ENCODE data around the gene CNGB1. TPM values are rescaled to one million over a fixed set of nuclear protein-coding genes. Genes with fewer than 3 reads are reported as not detected.
"Not testable (repeated sequence)": the region's sequence is repeated elsewhere in the genome, so short reads cannot be mapped to it uniquely, and the experiment has no call there.

Gene CNGB1
- total RNA-seq, 2 donors from 2014 or later, result not detected

GRCh38 chr16:57937861-57938260 is 33.1 kb downstream of the CNGB1 start:
- Mint-ChIP-seq H3K9me3 (no peaks in the 10 kb centered on the region), H3K36me3 (no peaks in the 10 kb centered on the region), H3K27ac (no peak overlapping the region), H3K4me3 (no peak overlapping the region), H3K27me3 (no peaks in the 10 kb centered on the region), H3K4me1 (ENCODE audit: low read depth in 2 of 2) (peaks cover 9 to 22% of the 10 kb centered on the region in 2 donors)
- DNase-seq (ENCODE audit: low spot score) (no peak), ATAC-seq (no peak)

DNA sequence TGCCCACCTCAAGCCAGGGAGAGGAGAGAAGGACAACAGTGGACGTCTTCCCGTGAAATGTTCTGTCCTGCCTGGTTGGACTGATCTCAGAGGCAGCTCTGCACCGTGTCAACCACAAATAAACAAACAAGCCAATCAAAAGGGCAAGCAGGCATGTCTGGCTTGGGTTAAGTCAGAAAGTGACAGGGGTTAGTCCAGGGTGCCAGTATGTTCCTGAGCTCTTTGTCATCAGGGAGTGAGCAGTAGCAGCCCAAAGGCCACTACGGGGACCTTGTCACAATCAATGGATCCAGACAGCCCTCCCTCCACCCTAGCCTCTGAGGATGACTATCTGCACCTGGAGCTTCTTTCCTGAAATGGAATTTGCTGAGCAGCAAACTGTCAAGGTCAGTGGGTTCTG is 35.0 kb downstream of the CNGB1 start:
- H3K4me1 Mint-ChIP-seq (ENCODE audit: low read depth in 2 of 2), result peaks cover 9 to 26% of the 10 kb centered on the region in 2 donors
- ATAC-seq (no peak), DNase-seq (ENCODE audit: low spot score) (no peak)
- H3K9me3 Mint-ChIP-seq, result no peaks in the 10 kb centered on the region
- H3K4me3 Mint-ChIP-seq, result no peak overlapping the region
- H3K36me3 Mint-ChIP-seq, result no peaks in the 10 kb centered on the region
- peak overlapping the region in 1 of 2 donors; percentile 37 for H3K27ac Mint-ChIP-seq
- no peaks in the 10 kb centered on the region for H3K27me3 Mint-ChIP-seq

- no peaks in the 10 kb centered on the region for H3K9me3 Mint-ChIP-seq
- DNase-seq (ENCODE audit: low spot score) (no peak), ATAC-seq (no peak)
- H3K36me3 Mint-ChIP-seq, result no peaks in the 10 kb centered on the region
- no peak overlapping the region for H3K4me3 Mint-ChIP-seq
- H3K4me1 Mint-ChIP-seq (ENCODE audit: low read depth in 2 of 2), result peaks cover 0 to 4% of the 10 kb centered on the region in 2 donors
- H3K27ac Mint-ChIP-seq, result no peak overlapping the region
- H3K27me3 Mint-ChIP-seq, result no peaks in the 10 kb centered on the region
These were observed 40.4 kb downstream of the CNGB1 start for GRCh38 chr16:57930533-57930932.

DNA sequence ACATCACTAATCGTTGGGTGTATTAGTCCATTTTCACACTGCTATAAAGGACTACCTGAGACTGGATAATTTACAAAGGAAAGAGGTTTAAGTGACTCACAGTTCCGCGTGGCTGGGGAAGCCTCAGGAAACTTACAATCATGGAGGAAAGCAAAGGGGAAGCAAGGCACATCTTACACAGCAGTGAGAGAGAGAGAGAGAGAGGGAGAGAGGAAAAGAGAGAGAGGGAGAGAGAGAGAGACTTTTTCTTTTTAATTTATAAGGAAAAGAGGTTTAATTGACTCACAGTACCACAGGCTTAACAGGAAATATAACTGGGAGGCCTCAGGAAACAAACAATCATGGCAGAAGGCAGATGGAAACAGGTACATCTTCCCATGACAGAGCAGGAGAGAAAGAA is 41.7 kb downstream of the CNGB1 start:
- no peak for DNase-seq (ENCODE audit: low spot score)
- no peak overlapping the region for H3K27ac Mint-ChIP-seq
- ATAC-seq, result no peak
- no peaks in the 10 kb centered on the region for H3K36me3 Mint-ChIP-seq
- no peaks in the 10 kb centered on the region for H3K9me3 Mint-ChIP-seq
- H3K27me3 Mint-ChIP-seq, result no peaks in the 10 kb centered on the region
- H3K4me3 Mint-ChIP-seq, result no peak overlapping the region
- peaks cover 0 to 3% of the 10 kb centered on the region in 2 donors for H3K4me1 Mint-ChIP-seq (ENCODE audit: low read depth in 2 of 2)

GRCh38 chr16:57926041-57926440 is 44.9 kb downstream of the CNGB1 start:
- no peak for DNase-seq (ENCODE audit: low spot score)
- no peak overlapping the region for H3K27ac Mint-ChIP-seq
- no peak overlapping the region for H3K4me3 Mint-ChIP-seq
- no peaks in the 10 kb centered on the region for H3K4me1 Mint-ChIP-seq (ENCODE audit: low read depth in 2 of 2)
- no peaks in the 10 kb centered on the region for H3K9me3 Mint-ChIP-seq
- H3K27me3 Mint-ChIP-seq, result no peaks in the 10 kb centered on the region
- ATAC-seq, result no peak
- no peaks in the 10 kb centered on the region for H3K36me3 Mint-ChIP-seq

GRCh38 chr16:57925310-57925709 is 45.6 kb downstream of the CNGB1 start:
- ATAC-seq, result no peak
- no peak overlapping the region for H3K27ac Mint-ChIP-seq
- H3K27me3 Mint-ChIP-seq, result no peaks in the 10 kb centered on the region

DNA sequence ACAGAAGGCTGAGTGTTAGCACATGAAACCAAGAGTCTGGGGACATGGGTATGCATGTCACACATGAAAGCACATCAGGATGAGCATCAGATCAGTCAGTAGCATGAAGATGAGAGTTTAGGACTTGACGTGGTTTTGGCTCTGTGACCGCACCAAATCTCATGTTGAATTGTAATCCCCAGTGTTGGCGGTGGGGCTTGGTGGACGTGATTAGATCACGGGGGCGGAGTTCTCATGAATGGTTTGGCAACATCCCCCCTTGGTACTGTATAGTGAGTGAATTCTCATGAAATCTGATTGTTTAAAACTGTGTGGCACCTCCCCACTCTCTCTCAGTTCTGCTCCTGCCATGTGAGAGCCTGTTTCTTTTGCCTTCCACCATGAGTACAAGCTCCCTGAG is 46.4 kb downstream of the CNGB1 start:
- Mint-ChIP-seq H3K27ac (no peak overlapping the region), H3K4me1 (ENCODE audit: low read depth in 2 of 2) (no peaks in the 10 kb centered on the region), H3K4me3 (no peak overlapping the region), H3K9me3 (no peaks in the 10 kb centered on the region), H3K27me3 (no peaks in the 10 kb centered on the region), H3K36me3 (no peaks in the 10 kb centered on the region)
- no peak for DNase-seq (ENCODE audit: low spot score)
- no peak for ATAC-seq

More at GRCh38 chr16:57925310-57925709, 45.6 kb downstream of the CNGB1 start:
- no peaks in the 10 kb centered on the region for H3K9me3 Mint-ChIP-seq
- no peaks in the 10 kb centered on the region for H3K4me1 Mint-ChIP-seq (ENCODE audit: low read depth in 2 of 2)
- no peaks in the 10 kb centered on the region for H3K36me3 Mint-ChIP-seq
- H3K4me3 Mint-ChIP-seq, result no peak overlapping the region
- DNase-seq (ENCODE audit: low spot score), result no peak

- no peak overlapping the region for H3K4me3 Mint-ChIP-seq
- no peak for ATAC-seq
- no peaks in the 10 kb centered on the region for H3K9me3 Mint-ChIP-seq
- H3K27me3 Mint-ChIP-seq, result no peaks in the 10 kb centered on the region
- H3K4me1 Mint-ChIP-seq (ENCODE audit: low read depth in 2 of 2), result no peaks in the 10 kb centered on the region
- no peaks in the 10 kb centered on the region for H3K36me3 Mint-ChIP-seq
- H3K27ac Mint-ChIP-seq, result no peak overlapping the region
- no peak for DNase-seq (ENCODE audit: low spot score)
These were observed 47.1 kb downstream of the CNGB1 start for GRCh38 chr16:57923841-57924240.

GRCh38 chr16:57923418-57923817 is 47.5 kb downstream of the CNGB1 start:
- Mint-ChIP-seq H3K4me1 (ENCODE audit: low read depth in 2 of 2) (no peaks in the 10 kb centered on the region), H3K9me3 (no peaks in the 10 kb centered on the region), H3K4me3 (no peak overlapping the region), H3K36me3 (no peaks in the 10 kb centered on the region), H3K27ac (no peak overlapping the region), H3K27me3 (no peaks in the 10 kb centered on the region)
- no peak for DNase-seq (ENCODE audit: low spot score)
- ATAC-seq, result no peak

DNA sequence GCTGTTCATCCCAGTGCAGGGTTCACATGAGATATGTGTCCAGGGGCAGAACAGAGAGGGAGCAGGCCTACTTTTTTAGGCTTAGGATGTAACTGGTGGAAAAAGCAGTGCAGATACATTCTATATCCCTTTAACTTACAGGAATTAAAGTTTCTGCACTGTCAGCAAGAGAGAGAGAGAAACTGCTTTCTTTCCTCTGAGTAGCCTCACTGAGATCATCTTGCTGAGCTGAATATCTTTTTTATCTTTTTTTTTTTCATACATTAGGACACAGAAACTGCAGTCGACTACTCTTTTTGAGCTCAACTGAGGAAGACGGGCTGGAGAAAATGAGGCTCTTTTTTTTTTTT is 50.1 kb downstream of the CNGB1 start:
- H3K4me1 Mint-ChIP-seq (ENCODE audit: low read depth in 2 of 2), result no peaks in the 10 kb centered on the region
- no peak for DNase-seq (ENCODE audit: low spot score)
- H3K36me3 Mint-ChIP-seq, result no peaks in the 10 kb centered on the region
- no peak overlapping the region for H3K4me3 Mint-ChIP-seq
- no peaks in the 10 kb centered on the region for H3K9me3 Mint-ChIP-seq
- ATAC-seq, result no peak
- no peaks in the 10 kb centered on the region for H3K27me3 Mint-ChIP-seq
- no peak overlapping the region for H3K27ac Mint-ChIP-seq

DNA sequence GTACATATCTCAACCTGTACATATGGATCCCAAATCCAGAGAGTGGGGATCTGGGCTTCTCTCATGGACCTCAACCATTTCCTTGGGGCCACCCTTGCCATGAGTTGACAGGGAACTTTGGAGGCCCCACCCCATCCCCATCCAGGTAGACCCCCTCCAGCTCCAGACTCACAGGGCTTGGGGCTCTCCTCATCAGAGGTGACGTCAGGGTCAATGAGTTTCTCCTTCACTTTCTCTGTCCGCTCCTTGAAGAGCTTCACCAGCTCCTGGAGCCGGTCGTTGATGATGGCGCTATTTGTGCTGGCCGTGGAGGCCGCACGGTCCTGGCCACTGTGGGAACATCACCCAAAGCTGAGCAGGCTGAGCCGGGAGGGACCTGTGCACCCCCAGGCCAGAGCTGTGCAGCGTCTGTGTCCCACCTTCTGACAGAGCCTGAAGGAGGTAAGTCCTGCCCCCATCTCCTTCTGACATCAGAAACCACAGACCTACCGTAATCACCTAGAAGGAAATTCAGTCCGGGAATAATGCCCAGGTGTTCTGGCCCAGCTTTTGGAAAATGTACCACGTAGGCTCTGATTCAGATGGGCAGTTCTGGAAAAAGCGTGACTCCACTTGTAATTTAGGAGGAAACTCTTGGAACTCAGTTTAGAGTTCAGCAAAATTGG is 50.6 kb downstream of the CNGB1 start:
- H3K27me3 Mint-ChIP-seq, result no peaks in the 10 kb centered on the region
- H3K4me1 Mint-ChIP-seq (ENCODE audit: low read depth in 2 of 2), result no peaks in the 10 kb centered on the region
- no peaks in the 10 kb centered on the region for H3K9me3 Mint-ChIP-seq
- ATAC-seq (no peak), DNase-seq (ENCODE audit: low spot score) (no peak)
- H3K4me3 Mint-ChIP-seq, result no peak overlapping the region
- no peaks in the 10 kb centered on the region for H3K36me3 Mint-ChIP-seq
- no peak overlapping the region for H3K27ac Mint-ChIP-seq

- Mint-ChIP-seq H3K4me3 (no peak overlapping the region), H3K27ac (no peak overlapping the region), H3K27me3 (no peaks in the 10 kb centered on the region), H3K9me3 (no peaks in the 10 kb centered on the region), H3K4me1 (ENCODE audit: low read depth in 2 of 2) (no peaks in the 10 kb centered on the region), H3K36me3 (no peaks in the 10 kb centered on the region)
- DNase-seq (ENCODE audit: low spot score), result no peak
- ATAC-seq, result no peak
These were observed 51.9 kb downstream of the CNGB1 start for GRCh38 chr16:57918994-57919393.

GRCh38 chr16:57918444-57918843 is 52.5 kb downstream of the CNGB1 start:
- no peaks in the 10 kb centered on the region for H3K4me1 Mint-ChIP-seq (ENCODE audit: low read depth in 2 of 2)
- DNase-seq (ENCODE audit: low spot score), result no peak
- no peak overlapping the region for H3K4me3 Mint-ChIP-seq
- no peak for ATAC-seq
- H3K27me3 Mint-ChIP-seq, result no peaks in the 10 kb centered on the region
- H3K36me3 Mint-ChIP-seq, result no peaks in the 10 kb centered on the region
- no peak overlapping the region for H3K27ac Mint-ChIP-seq
- no peaks in the 10 kb centered on the region for H3K9me3 Mint-ChIP-seq

GRCh38 chr16:57917929-57918328 is 53.0 kb downstream of the CNGB1 start:
- H3K9me3 Mint-ChIP-seq; H3K27ac Mint-ChIP-seq; H3K4me3 Mint-ChIP-seq; ATAC-seq; DNase-seq (ENCODE audit: low spot score); H3K36me3 Mint-ChIP-seq; H3K4me1 Mint-ChIP-seq (ENCODE audit: low read depth in 2 of 2); H3K27me3 Mint-ChIP-seq: not testable (repeated sequence)

DNA sequence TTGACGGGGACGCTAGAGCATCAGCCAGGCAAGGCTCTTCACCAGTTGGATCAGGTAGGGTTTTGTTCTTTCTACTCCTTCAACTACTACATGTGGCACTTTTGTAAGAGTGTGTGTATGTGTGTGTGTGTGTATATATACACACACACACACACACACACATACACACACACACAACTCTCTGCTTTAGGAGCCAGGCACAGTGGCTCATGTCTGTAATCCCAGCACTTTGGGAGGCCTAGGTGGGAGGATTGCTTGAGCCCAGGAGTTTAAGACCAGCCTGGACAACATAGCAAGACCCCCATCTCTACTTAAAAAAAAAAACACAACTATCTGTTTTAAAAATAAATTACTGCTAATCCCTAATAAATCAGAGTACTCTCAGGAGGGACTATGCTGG is 53.4 kb downstream of the CNGB1 start:
- not testable (repeated sequence) for H3K27me3 Mint-ChIP-seq; H3K4me1 Mint-ChIP-seq (ENCODE audit: low read depth in 2 of 2); H3K4me3 Mint-ChIP-seq; H3K27ac Mint-ChIP-seq; H3K36me3 Mint-ChIP-seq; DNase-seq (ENCODE audit: low spot score); ATAC-seq; H3K9me3 Mint-ChIP-seq

Measured in natural killer cell treated with Interleukin-12 subunit alpha and Interleukin-12 subunit beta and Interleukin-15 and Interleukin-18, amount 100 ng/mL, for 72 hours (primary cell).